GM20000 (cell line): ENCODE data around the gene AIFM3.

Source experiments
- DNase-seq: peaks from one replicate; pipeline ENCODE4 v3.0.0; 2012; ENCODE audit warnings: low spot score
- TF ChIP-seq, protein P1 (sequence below): IDR thresholded peaks from 2 replicates; pipeline ENCODE4 v1.5.1; 2012; ENCODE audit warnings: mild to moderate bottlenecking, control low read depth; ENCODE audit errors: extremely low read depth, missing control alignments

AIFM3 gene

DNA sequence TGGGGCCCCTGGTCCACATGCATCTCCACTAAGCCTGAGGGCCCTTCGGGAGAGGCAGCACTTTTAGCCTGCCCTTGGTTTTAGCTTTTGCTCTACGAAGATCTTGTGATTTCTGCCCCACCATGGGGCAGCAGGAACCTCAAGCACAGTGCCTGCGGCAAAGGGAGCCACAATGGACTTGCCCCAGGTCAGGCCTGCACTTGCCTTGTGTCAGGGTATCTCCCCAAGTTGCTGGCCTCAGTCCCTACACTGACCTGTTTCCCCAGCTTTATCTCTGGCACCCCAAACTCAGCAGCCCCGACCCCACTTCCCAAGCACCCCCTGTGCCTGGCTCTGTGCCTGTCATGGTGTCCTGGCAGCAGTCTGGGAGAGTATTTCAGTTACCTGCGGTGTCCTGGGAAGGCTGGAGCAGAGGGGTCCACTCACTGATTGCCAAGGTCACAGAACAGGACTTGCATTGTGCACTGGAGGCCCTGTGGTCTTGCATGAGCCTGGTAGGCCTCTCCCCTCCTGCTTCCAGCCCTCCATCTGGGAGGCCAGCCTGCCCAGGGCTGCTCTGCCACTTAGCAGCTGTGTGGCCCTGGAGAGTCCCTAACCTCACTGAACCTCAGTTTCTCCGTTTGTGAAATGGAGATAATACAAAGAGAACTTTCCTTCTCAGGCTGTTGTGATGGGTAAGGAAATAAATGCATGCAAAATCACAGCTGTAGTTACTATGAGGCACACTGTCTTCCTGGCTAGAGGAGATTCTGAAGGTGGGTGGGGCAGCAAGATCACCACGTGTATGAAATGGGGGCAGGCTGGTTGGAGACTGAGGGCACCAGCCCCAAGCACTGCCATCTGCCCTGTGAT is 3.6 kb upstream of the AIFM3 start:
- TF ChIP-seq, protein P1, sequence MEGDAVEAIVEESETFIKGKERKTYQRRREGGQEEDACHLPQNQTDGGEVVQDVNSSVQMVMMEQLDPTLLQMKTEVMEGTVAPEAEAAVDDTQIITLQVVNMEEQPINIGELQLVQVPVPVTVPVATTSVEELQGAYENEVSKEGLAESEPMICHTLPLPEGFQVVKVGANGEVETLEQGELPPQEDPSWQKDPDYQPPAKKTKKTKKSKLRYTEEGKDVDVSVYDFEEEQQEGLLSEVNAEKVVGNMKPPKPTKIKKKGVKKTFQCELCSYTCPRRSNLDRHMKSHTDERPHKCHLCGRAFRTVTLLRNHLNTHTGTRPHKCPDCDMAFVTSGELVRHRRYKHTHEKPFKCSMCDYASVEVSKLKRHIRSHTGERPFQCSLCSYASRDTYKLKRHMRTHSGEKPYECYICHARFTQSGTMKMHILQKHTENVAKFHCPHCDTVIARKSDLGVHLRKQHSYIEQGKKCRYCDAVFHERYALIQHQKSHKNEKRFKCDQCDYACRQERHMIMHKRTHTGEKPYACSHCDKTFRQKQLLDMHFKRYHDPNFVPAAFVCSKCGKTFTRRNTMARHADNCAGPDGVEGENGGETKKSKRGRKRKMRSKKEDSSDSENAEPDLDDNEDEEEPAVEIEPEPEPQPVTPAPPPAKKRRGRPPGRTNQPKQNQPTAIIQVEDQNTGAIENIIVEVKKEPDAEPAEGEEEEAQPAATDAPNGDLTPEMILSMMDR: no peak
- DNase-seq: no peak

DNA sequence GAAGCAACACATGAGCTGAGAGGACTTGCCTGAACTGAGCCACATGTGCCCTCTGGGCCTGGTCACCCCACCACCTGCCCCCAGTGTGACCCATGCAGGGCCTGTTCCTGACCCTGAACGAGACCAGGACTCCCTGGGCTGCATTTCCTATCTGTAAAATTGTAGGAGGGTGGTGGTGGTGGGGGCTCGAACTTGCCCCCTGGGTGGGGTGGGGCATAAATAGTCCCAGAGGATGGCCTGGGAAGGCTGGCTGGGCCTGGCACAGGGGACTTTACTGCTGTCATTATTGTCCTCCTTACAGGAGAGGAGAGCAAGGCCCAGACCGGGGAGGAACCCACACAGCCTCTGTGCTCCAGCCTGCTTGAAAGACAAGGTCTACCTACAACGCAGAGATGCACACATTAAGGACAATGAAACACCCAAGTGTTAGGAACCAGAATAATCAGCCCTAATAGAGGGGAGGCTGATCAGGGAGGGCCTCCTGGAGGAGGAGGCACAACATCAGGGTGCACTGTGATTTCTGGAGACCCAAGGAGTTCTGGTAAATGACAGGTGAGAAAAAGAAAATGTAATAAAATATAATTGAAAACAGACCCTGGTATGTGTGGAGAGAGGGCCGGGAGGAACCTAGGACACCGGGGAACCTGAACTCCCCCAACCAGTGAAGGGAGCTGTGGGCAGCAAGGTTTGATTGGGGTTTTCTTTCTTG is 2.8 kb upstream of the AIFM3 start:
- DNase-seq: no peak
- TF ChIP-seq, protein P1: no peak

DNA sequence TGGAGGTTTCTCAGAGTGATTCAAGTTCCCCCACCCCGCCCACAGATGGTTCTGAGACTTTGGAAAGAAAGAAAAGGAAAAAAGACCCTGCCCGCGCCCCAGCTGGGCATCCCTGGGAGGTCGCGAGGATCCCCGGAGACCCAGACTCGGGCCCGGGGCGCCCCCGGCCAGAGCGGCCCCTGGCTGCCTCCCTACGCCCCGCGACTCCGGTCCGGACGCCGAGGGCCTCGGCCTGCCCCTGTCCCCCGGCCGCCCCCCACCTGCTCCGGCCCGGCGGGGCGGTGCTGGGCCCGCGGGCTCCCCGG is 2.3 kb upstream of the AIFM3 start:
- DNase-seq: no peak
- TF ChIP-seq, protein P1: no peak

DNA sequence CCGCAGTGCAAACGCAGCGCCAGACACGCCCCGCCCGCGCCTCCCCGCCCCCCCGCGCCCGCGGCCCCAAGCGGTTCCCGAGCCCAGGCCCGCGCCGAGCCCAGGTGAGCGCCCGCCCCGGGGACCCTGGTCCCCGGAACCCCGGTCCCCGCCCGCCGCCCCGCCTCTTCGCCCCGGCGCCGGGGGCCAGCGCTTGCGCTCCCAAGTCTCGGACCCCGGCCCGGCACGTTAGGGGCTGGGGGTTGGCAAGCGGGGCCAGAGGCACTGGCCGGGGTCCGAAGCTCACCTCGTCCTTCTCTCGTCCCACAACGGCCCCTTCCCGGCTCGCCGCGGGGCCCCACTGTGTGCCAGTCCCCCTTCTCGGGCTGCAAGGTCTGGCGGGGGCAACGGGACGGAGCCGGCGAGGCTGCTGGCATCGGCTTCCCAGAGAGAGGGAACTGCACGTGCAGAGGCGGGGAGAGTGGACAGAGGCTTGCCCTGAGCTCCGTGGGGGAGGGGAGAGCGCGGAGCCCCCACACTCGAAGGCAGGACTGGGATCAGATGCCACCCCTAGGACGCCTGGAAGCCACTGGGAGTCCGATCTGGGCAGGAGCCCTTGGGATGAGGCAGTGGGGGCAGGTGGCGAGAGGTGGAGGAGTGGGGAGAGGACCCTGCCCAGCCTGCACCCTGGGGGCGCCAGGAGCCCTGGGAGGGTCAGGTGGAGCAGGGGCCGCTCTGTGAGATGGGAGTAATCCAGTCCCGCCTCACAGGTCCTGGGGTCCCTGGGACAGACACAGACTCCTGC is 1.8 kb upstream of the AIFM3 start:
- TF ChIP-seq, protein P1: no peak
- DNase-seq: no peak

DNA sequence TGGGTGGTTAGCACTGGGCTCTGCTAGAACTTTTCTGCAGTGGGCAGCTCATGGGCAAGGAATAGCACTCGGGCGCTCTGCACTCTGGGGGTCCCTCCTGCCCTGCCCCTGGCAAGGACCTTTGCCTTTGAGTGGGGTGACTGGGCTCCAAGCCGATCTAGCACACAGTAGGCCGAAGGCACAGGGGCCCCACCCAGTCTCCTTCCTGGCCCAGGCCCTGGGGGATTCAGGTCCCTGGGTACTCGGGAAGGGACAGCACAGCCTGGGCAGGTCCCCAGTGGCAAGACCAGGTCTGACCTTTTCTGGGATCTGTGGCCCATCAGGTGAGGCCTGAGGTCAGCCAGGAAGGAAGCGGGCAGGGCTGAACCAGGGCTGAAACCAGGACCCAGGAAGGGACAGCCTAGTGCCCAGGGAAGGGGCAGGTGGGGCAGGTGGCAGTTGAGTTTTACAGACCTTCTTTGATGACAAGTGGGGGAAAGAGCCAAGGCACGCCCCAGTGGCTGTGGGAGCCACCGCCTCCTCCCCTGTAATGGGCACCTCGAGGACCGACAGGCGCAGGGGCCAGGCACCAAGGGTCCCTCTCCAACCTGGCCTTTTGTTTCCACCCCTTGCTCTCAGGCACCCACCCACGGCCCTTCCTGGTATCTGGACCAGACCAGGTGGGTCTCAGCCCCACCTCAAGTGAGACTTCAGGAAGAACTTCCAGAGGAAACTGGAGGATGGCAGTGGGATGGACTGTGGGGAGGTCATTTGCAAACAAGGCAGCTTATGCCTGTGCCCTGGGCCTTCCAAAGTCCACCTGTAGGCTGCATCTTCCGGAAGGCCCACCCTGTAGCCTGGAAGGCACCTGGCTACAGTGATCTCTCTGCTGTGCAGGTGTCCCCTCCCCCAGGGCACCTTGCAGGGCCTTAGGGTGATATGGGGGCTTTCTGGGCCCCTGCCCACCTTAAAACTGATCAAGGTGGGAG is 883 bp upstream of the AIFM3 start:
- DNase-seq: no peak
- TF ChIP-seq, protein P1: no peak

DNA sequence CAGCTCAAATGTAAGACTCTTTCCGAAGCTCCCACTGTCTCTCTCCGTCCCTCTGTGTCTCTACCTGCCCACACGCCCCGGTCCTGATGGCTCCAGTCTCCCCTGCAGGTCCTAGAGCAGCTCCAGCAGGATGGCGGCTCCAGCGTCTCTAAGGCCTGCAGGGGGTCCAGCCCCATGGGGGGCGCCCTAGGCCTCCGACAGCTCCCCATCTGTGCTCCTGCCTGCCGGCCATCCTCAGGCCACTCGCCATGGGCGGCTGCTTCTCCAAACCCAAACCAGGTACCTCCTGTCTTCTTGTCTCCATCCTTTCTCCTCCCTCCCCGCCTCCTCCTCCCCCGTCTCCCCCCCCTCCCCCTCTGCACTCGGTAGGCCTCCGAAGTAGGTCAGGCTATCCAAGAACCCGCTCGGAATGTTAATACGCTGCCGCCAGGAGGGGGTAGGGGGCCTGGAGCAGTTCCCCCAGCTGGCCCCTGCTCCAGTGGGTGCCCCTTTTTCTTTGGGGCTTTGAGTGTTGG is 699 bp downstream of the AIFM3 start:
- DNase-seq: no peak
- TF ChIP-seq, protein P1: no peak
